Muscle layer of duodenum (tissue), 2 donors: ENCODE measurements around the gene SH3YL1.

Experiments
- H3K27ac ChIP-seq: one replicate; pipeline ENCODE4 v1.7.0; 2013; ENCODE audit warnings: mild to moderate bottlenecking, low read length
- H3K27me3 ChIP-seq: one replicate; pipeline ENCODE4 v1.7.0; 2013; ENCODE audit warnings: low read depth, mild to moderate bottlenecking, control low read depth, low read length
- H3K36me3 ChIP-seq, 2 donors: one replicate each; pipeline ENCODE4 v1.7.0; 2013; ENCODE audit warnings: low read length in 2 of 2, control low read depth in 1 of 2, mild to moderate bottlenecking in 1 of 2; ENCODE audit not compliant: insufficient read depth in 2 of 2, control insufficient read depth in 1 of 2
- H3K4me1 ChIP-seq, 2 donors: one replicate each; pipeline ENCODE4 v1.7.0; 2013; ENCODE audit warnings: low read length in 2 of 2, mild to moderate bottlenecking in 2 of 2, control low read depth in 1 of 2, moderate library complexity in 1 of 2; ENCODE audit not compliant: insufficient read depth in 2 of 2, control insufficient read depth in 1 of 2
- H3K4me3 ChIP-seq, 2 donors: one replicate each; pipeline ENCODE4 v1.7.0; 2013; ENCODE audit warnings: low read length in 2 of 2, low read depth in 1 of 2, mild to moderate bottlenecking in 1 of 2
- H3K9me3 ChIP-seq, 2 donors: one replicate each; pipeline ENCODE4 v1.7.0; 2013; ENCODE audit warnings: low read length in 2 of 2, control low read depth in 1 of 2, mild to moderate bottlenecking in 1 of 2; ENCODE audit not compliant: control insufficient read depth in 1 of 2
- donor health status: healthy.

SH3YL1 gene

DNA sequence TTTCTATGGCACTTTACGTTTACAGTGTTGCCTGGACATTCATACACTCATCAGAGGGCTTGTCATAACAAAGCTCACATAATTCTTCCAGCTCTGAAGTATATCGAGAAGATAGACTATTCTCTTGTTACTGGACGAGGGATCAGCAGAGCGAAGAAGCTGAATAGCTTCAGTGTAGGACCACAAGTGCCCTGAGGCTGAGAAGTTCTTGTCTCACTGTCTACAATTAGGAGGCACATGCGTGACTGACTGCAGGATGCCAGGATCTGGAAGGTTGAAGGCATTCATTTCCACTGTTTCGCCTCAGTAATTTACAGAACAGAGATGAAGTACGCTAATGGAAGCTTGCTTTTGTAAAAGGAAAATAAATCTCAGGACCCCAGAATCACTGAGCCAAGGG lies 9.6 kb downstream of the SH3YL1 start:
- Histone ChIP-seq H3K36me3 (peaks cover 4 to 11% of the 10 kb centered on the region in 2 donors), H3K4me1 (no peaks in the 10 kb centered on the region), H3K4me3 (no peak overlapping the region), H3K27ac (no peak overlapping the region), H3K27me3 (no peaks in the 10 kb centered on the region), H3K9me3 (peaks cover 0 to 8% of the 10 kb centered on the region in 2 donors)

DNA sequence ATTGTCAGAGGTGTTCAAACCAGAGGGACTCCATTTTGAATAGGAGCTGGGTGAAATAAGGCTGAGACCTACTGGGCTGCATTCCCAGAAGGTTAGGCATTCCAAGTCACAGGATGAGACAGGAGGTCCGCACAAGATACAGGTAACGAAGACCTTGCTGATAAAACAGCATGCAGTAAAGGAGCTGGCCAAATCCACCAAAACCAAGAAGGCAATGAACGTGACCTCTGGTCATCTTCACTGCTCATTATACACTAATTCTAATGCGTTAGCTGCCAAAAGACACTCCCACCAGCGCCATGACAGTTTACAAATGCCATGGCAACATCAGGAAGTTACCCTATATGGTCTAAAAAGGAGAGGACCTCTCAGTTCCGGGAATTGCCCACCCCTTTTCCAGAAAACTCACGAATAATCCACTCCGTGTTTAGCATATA lies 10.6 kb downstream of the SH3YL1 start:
- Histone ChIP-seq H3K4me1 (no peaks in the 10 kb centered on the region), H3K27ac (no peak overlapping the region), H3K36me3 (peaks cover 4 to 19% of the 10 kb centered on the region in 2 donors), H3K4me3 (no peak overlapping the region), H3K9me3 (peaks cover 0 to 8% of the 10 kb centered on the region in 2 donors), H3K27me3 (no peaks in the 10 kb centered on the region)

DNA sequence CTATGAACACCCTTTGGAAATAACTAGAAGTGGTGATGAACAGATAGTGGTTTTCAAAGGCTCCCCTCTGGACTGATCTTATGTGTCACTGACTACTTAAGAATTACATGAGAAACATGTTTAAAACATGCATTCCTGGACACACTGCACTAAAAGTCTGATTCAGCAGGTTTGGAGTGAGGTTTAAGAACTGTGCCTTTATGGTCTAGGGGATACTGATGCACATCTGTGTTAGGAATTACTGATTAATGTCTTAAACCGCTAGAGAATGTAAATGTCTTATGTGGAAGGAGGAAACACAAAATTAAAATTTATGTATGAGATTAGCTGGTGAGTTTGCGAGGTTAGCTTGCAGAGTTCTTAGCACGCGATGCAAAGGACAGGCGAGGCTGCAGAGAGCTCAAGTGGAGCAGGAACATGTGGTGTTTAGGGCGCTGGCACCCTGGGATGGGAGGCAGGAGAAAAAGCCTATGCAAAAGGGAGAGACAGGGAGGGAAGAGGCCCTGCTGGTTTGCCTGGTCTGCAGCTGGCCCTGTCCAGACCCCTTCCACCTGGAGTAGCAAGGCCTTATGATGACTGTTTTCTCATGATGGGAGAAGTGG lies 11.7 kb downstream of the SH3YL1 start:
- Histone ChIP-seq H3K27me3 (no peaks in the 10 kb centered on the region), H3K9me3 (no peaks in the 10 kb centered on the region), H3K4me3 (no peak overlapping the region), H3K4me1 (no peaks in the 10 kb centered on the region), H3K27ac (no peak overlapping the region), H3K36me3 (peaks cover 7 to 23% of the 10 kb centered on the region in 2 donors)

- H3K4me3 ChIP-seq, result no peak overlapping the region
- H3K27me3 ChIP-seq, result no peaks in the 10 kb centered on the region
- H3K27ac ChIP-seq, result no peak overlapping the region
- H3K4me1 ChIP-seq, result no peaks in the 10 kb centered on the region
- H3K36me3 ChIP-seq, result peaks cover 17 to 38% of the 10 kb centered on the region in 2 donors
- H3K9me3 ChIP-seq, result no peaks in the 10 kb centered on the region
These were observed 14.2 kb downstream of the SH3YL1 start for GRCh38 chr2:249538-250042.

GRCh38 chr2:248724-249123 lies 15.1 kb downstream of the SH3YL1 start:
- H3K36me3 ChIP-seq, result peaks cover 22 to 44% of the 10 kb centered on the region in 2 donors
- no peak overlapping the region for H3K4me3 ChIP-seq
- H3K9me3 ChIP-seq, result no peaks in the 10 kb centered on the region
- no peaks in the 10 kb centered on the region for H3K27me3 ChIP-seq
- no peaks in the 10 kb centered on the region for H3K4me1 ChIP-seq
- H3K27ac ChIP-seq, result no peak overlapping the region

DNA sequence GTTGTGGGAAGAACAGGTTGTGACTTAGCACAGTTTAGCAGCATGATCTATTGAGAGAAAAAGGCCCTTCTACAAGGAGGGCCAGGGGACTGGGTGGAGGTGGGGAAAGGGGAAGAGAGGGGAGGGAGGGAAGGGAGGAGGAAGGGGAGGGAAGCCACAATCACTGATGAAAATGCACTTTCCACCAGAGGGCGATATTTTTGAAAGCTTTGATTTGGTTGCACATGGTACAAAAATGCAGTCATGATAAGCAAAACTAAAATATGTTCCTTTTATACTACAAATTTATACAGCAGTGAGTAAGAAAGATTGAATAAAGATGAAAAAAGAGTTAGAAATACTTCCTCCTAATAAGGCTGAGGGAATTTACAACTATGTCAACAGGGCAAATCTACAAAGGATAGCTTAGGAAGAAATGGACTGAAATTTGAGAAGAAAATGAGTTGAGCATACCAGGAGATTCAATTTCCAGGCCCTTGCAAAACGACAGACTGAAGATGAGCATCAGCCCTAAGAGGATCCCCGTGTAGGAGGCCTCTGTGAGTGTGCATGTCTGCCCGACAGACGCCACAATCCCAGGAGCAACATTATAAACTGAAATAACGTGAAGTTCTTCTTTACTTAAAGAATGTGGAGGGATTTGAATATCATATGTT lies 17.2 kb downstream of the SH3YL1 start:
- H3K4me1 ChIP-seq, result no peaks in the 10 kb centered on the region
- H3K27ac ChIP-seq, result no peak overlapping the region
- peaks cover 36 to 59% of the 10 kb centered on the region in 2 donors for H3K36me3 ChIP-seq
- H3K9me3 ChIP-seq, result no peaks in the 10 kb centered on the region
- H3K4me3 ChIP-seq, result no peak overlapping the region
- H3K27me3 ChIP-seq, result no peaks in the 10 kb centered on the region

- peaks cover 34 to 51% of the 10 kb centered on the region in 2 donors for H3K36me3 ChIP-seq
- no peak overlapping the region for H3K27ac ChIP-seq
- H3K9me3 ChIP-seq, result no peaks in the 10 kb centered on the region
- no peaks in the 10 kb centered on the region for H3K4me1 ChIP-seq
- H3K27me3 ChIP-seq, result no peaks in the 10 kb centered on the region
- no peak overlapping the region for H3K4me3 ChIP-seq
These were observed 19.3 kb downstream of the SH3YL1 start for GRCh38 chr2:244547-244946.

DNA sequence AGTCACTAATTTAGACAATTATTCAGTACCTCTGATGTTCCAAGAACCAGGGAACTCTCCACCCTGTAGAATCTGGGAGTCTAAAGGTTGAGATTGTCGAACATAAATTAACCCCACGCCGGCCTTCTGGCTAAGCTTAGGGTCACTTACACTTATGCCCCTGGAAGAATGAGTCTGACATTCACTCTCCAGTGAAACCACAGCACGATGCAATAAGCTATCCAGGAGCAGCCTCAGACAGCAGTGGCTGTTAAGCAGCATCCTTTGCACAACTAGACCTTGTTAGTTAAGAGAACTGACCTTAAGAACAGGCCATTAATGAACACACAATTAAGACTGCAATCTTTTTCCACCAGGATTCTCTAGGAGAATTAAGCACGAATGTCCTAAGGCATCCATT lies 25.0 kb downstream of the SH3YL1 start:
- Histone ChIP-seq H3K9me3 (no peaks in the 10 kb centered on the region), H3K27ac (no peak overlapping the region), H3K36me3 (peaks cover 19 to 21% of the 10 kb centered on the region in 2 donors), H3K4me1 (no peaks in the 10 kb centered on the region), H3K4me3 (no peak overlapping the region), H3K27me3 (no peaks in the 10 kb centered on the region)

DNA sequence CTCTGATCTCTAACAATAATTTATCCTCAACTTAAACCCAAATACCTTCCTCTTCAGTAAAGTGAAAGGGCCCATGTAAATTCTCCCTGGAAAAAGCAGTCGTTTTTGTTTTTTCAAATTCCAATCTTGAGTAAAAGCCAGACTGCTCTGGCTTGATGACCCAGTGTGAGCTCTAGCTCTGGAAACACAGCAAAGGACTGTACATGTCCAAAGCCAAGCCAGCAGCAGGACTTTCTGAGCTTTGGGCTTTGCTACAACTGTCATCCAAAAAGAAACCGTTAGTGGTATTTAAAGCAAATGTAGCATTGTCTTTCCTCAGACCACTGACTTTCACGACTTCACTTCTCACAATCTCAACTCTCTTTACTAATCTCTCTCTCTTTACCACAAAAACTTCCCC lies 25.4 kb downstream of the SH3YL1 start:
- Histone ChIP-seq H3K36me3 (peaks cover 15 to 20% of the 10 kb centered on the region in 2 donors), H3K4me1 (no peaks in the 10 kb centered on the region), H3K4me3 (no peak overlapping the region), H3K27ac (no peak overlapping the region), H3K27me3 (no peaks in the 10 kb centered on the region), H3K9me3 (no peaks in the 10 kb centered on the region)

- Histone ChIP-seq H3K4me3 (no peak overlapping the region), H3K36me3 (peaks cover 9 to 15% of the 10 kb centered on the region in 2 donors), H3K9me3 (no peaks in the 10 kb centered on the region), H3K27ac (no peak overlapping the region), H3K27me3 (no peaks in the 10 kb centered on the region), H3K4me1 (no peaks in the 10 kb centered on the region)
These were observed 26.0 kb downstream of the SH3YL1 start for GRCh38 chr2:237878-238277.

DNA sequence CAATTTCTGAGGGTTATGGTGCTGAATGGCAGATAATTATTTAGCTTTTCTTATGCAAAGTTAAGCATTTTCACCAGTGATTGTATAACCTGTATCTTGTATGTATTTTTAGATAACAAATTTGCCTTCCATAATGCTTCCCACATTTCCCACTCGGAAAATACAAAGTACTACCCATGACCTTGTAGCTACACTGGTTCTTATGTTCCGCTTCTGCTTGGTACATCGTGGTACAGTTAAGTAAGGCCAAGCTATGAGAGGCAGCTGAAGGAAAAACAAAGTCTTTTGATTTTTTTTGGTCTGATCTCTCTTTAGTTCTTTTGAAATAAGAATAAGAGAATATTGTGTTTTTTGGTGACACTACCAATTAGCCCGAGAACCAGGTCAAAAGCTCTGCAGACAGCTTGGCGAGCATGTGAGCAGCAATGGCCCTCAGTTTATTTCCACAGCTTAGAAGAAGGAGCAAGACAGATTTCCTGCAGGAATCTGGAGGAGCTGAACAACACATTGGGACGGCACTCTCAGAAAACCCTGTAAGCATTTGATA lies 26.8 kb downstream of the SH3YL1 start:
- H3K27ac ChIP-seq, result no peak overlapping the region
- no peak overlapping the region for H3K4me3 ChIP-seq
- H3K36me3 ChIP-seq, result peaks cover 3 to 8% of the 10 kb centered on the region in 2 donors
- H3K9me3 ChIP-seq, result no peaks in the 10 kb centered on the region
- no peaks in the 10 kb centered on the region for H3K27me3 ChIP-seq
- H3K4me1 ChIP-seq, result no peaks in the 10 kb centered on the region
